Neural cell (in vitro differentiated cells): Measurements from ENCODE around the gene BAAT.
A peak's percentile ranks its signal among the peaks of the same experiment; 100 is the strongest.

Experiments
- EP300 ChIP-seq: fragments of 450-650 bp; conservative IDR thresholded peaks from 2 replicates; pipeline ENCODE4 v1.6.1; 2014; ENCODE audit warnings: antibody characterized with exemption, mild to moderate bottlenecking, moderate library complexity; ENCODE audit not compliant: poor library complexity, severe bottlenecking
- EZH2 ChIP-seq: fragments of 200-600, 300-800 bp; shearing (Covaris generic), sonication (generic); IDR thresholded peaks from 2 replicates; pipeline ENCODE4 v1.6.1; 2014; ENCODE audit warnings: antibody characterized with exemption, low read length, borderline replicate concordance, mild to moderate bottlenecking; ENCODE audit not compliant: insufficient read depth, poor library complexity, severe bottlenecking
- MXI1 ChIP-seq: fragments of 450-650 bp; conservative IDR thresholded peaks from 2 replicates; pipeline ENCODE4 v1.6.1; 2014; ENCODE audit warnings: antibody characterized with exemption, mild to moderate bottlenecking; ENCODE audit not compliant: poor library complexity, severe bottlenecking
- POLR2AphosphoS5 ChIP-seq: IDR thresholded peaks from 2 replicates; pipeline ENCODE4 v1.6.1; 2012
- RAD21 ChIP-seq: fragments of 450-650 bp; conservative IDR thresholded peaks from 2 replicates; pipeline ENCODE4 v1.6.1; 2014; ENCODE audit warnings: antibody characterized with exemption, mild to moderate bottlenecking, moderate library complexity
- SMC3 ChIP-seq: fragments of 450-650 bp; conservative IDR thresholded peaks from 2 replicates; pipeline ENCODE4 v1.6.1; 2014; ENCODE audit warnings: antibody characterized with exemption, mild to moderate bottlenecking, moderate library complexity; ENCODE audit not compliant: poor library complexity
- TAF1 ChIP-seq: IDR thresholded peaks from 2 replicates; pipeline ENCODE4 v1.6.1; 2012; ENCODE audit warnings: low read depth
- TF ChIP-seq, protein P1 (sequence below): fragments of 450-650 bp; IDR thresholded peaks from 2 replicates; pipeline ENCODE4 v1.5.1; 2014; ENCODE audit warnings: antibody characterized with exemption, mild to moderate bottlenecking, moderate library complexity; ENCODE audit not compliant: poor library complexity, severe bottlenecking
- TF ChIP-seq, protein P2 (sequence below): IDR thresholded peaks from 2 replicates; pipeline ENCODE4 v1.6.1; 2012; ENCODE audit warnings: borderline replicate concordance

DNA sequence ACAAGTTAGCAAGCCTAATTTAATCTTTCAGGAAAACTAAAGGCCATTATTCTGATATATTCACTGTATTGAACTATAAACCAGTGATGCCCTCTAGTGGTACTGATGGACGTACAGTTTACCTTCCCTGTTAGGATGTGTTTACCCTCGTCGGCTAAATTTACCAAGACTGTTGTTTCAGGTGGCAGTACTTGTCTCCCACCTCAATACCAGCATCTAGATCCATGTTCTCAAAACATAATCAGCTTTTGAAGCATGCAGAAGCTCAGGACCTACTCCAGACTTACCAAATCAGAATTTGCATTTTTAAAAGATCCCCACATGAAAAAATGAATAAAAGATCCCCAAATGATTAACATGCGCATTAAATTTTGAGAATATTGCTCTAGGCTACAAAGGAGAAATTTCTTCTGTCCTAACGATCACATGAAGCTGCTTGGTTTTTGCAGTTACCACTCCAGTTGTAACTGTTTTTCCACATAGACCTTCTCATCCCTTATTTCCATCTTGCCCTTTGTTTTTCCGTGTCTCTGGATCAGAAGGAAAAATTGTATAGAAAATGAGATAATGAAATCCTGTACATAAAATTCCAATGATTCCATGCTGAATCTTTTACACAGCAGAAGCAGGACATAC is 3.2 kb upstream of the BAAT start:
- TF ChIP-seq, protein P1, sequence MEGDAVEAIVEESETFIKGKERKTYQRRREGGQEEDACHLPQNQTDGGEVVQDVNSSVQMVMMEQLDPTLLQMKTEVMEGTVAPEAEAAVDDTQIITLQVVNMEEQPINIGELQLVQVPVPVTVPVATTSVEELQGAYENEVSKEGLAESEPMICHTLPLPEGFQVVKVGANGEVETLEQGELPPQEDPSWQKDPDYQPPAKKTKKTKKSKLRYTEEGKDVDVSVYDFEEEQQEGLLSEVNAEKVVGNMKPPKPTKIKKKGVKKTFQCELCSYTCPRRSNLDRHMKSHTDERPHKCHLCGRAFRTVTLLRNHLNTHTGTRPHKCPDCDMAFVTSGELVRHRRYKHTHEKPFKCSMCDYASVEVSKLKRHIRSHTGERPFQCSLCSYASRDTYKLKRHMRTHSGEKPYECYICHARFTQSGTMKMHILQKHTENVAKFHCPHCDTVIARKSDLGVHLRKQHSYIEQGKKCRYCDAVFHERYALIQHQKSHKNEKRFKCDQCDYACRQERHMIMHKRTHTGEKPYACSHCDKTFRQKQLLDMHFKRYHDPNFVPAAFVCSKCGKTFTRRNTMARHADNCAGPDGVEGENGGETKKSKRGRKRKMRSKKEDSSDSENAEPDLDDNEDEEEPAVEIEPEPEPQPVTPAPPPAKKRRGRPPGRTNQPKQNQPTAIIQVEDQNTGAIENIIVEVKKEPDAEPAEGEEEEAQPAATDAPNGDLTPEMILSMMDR, result peak; percentile 58
- TF ChIP-seq EZH2 (no peak), TAF1 (no peak), POLR2AphosphoS5 (no peak), EP300 (no peak), RAD21 (peak; percentile 39), SMC3 (peak; percentile 43), MXI1 (no peak)
- TF ChIP-seq, protein P2, sequence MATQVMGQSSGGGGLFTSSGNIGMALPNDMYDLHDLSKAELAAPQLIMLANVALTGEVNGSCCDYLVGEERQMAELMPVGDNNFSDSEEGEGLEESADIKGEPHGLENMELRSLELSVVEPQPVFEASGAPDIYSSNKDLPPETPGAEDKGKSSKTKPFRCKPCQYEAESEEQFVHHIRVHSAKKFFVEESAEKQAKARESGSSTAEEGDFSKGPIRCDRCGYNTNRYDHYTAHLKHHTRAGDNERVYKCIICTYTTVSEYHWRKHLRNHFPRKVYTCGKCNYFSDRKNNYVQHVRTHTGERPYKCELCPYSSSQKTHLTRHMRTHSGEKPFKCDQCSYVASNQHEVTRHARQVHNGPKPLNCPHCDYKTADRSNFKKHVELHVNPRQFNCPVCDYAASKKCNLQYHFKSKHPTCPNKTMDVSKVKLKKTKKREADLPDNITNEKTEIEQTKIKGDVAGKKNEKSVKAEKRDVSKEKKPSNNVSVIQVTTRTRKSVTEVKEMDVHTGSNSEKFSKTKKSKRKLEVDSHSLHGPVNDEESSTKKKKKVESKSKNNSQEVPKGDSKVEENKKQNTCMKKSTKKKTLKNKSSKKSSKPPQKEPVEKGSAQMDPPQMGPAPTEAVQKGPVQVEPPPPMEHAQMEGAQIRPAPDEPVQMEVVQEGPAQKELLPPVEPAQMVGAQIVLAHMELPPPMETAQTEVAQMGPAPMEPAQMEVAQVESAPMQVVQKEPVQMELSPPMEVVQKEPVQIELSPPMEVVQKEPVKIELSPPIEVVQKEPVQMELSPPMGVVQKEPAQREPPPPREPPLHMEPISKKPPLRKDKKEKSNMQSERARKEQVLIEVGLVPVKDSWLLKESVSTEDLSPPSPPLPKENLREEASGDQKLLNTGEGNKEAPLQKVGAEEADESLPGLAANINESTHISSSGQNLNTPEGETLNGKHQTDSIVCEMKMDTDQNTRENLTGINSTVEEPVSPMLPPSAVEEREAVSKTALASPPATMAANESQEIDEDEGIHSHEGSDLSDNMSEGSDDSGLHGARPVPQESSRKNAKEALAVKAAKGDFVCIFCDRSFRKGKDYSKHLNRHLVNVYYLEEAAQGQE, result no peak
